Parathyroid adenoma (tissue), 2 donors: ENCODE measurements around the gene MAPRE2.

Experiments used
- H2AFZ ChIP-seq: fragments of 300-600 bp; sonication (generic); one replicate; pipeline ENCODE4 v1.7.0; 2017; ENCODE audit warnings: antibody characterized with exemption, mild to moderate bottlenecking
- H3K27ac ChIP-seq: fragments of 300-600 bp; sonication (generic); one replicate; pipeline ENCODE4 v1.7.0; 2017
- H3K27me3 ChIP-seq: fragments of 300-600 bp; sonication (generic); one replicate; pipeline ENCODE4 v1.7.0; 2017; ENCODE audit warnings: low read length; ENCODE audit not compliant: control insufficient read depth, insufficient read depth
- H3K36me3 ChIP-seq: fragments of 300-600 bp; sonication (generic); one replicate; pipeline ENCODE4 v1.7.0; 2017; ENCODE audit warnings: low read length; ENCODE audit not compliant: control insufficient read depth, insufficient read depth
- H3K4me1 ChIP-seq: fragments of 300-600 bp; sonication (generic); one replicate; pipeline ENCODE4 v1.7.0; 2017; ENCODE audit warnings: control low read depth
- H3K4me2 ChIP-seq: fragments of 300-600 bp; sonication (generic); one replicate; pipeline ENCODE4 v1.7.0; 2017; ENCODE audit warnings: low read length
- H3K4me3 ChIP-seq: fragments of 300-600 bp; sonication (generic); one replicate; pipeline ENCODE4 v1.7.0; 2017; ENCODE audit warnings: low read depth, low read length
- H3K79me2 ChIP-seq: fragments of 300-600 bp; sonication (generic); one replicate; pipeline ENCODE4 v1.7.0; 2017; ENCODE audit warnings: control low read depth
- H3K9ac ChIP-seq: fragments of 300-600 bp; sonication (generic); one replicate; pipeline ENCODE4 v1.7.0; 2017; ENCODE audit warnings: mild to moderate bottlenecking
- H3K9me3 ChIP-seq: fragments of 300-600 bp; sonication (generic); one replicate; pipeline ENCODE4 v1.7.0; 2017; ENCODE audit warnings: low read length; ENCODE audit not compliant: control insufficient read depth
- TF ChIP-seq, protein P1 (sequence below): fragments of 300-600 bp; sonication (generic); IDR thresholded peaks from one replicate; pipeline ENCODE4 v1.7.0; 2017; ENCODE audit warnings: antibody characterized with exemption, mild to moderate bottlenecking
- donor health status: primary hyperparathyroidism.

Gene MAPRE2

DNA sequence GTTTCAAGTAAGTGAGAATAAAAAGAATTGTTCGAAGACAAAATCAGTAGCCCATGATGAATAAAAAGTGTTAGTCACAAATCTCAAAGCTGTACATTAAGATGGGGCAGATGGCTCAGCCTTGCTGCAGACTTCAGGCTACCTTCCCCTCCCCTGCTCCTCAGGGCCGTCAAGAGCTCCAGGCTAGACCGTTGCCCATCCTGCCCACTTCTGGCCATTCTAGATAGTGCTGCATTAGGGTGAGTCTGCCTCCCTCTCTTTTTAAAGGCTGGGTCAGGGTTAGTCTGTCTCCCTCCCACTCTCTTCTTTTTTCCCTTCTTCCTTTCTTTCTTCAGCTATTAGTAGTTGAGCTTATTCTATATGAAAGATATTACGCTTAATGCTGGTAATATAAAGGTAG is 86.0 kb downstream of the MAPRE2 start:
- no peaks in the 10 kb centered on the region for H3K9me3 ChIP-seq
- H3K9ac ChIP-seq = no peak overlapping the region
- H3K36me3 ChIP-seq = no peaks in the 10 kb centered on the region
- TF ChIP-seq, protein P1, sequence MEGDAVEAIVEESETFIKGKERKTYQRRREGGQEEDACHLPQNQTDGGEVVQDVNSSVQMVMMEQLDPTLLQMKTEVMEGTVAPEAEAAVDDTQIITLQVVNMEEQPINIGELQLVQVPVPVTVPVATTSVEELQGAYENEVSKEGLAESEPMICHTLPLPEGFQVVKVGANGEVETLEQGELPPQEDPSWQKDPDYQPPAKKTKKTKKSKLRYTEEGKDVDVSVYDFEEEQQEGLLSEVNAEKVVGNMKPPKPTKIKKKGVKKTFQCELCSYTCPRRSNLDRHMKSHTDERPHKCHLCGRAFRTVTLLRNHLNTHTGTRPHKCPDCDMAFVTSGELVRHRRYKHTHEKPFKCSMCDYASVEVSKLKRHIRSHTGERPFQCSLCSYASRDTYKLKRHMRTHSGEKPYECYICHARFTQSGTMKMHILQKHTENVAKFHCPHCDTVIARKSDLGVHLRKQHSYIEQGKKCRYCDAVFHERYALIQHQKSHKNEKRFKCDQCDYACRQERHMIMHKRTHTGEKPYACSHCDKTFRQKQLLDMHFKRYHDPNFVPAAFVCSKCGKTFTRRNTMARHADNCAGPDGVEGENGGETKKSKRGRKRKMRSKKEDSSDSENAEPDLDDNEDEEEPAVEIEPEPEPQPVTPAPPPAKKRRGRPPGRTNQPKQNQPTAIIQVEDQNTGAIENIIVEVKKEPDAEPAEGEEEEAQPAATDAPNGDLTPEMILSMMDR = no peak
- no peak overlapping the region for H2AFZ ChIP-seq
- no peaks in the 10 kb centered on the region for H3K27me3 ChIP-seq
- no peaks in the 10 kb centered on the region for H3K79me2 ChIP-seq
- no peak overlapping the region for H3K4me3 ChIP-seq
- no peak overlapping the region for H3K4me2 ChIP-seq
- H3K27ac ChIP-seq = no peak overlapping the region
- H3K4me1 ChIP-seq = no peaks in the 10 kb centered on the region

DNA sequence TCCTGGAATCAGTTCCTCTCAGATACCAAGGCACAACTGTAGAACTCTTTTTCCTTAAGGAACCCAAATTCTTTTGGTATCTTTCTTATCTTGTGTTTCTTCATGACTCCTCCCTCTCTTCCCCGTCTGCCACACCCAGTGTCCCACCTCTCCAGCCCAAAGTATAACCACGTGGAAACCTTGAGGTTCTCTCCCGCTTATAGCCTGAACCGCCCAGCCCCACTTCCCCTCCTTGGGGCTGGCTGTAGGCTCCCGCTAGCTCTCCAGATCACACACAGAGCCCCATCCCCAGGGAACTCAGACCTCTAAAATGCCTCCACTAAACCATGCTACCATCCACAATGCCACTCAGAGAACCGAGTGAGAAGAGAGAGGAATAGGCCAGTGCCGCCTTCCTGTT is 87.5 kb downstream of the MAPRE2 start:
- Histone ChIP-seq H3K36me3 (no peaks in the 10 kb centered on the region), H3K27me3 (no peaks in the 10 kb centered on the region), H2AFZ (no peak overlapping the region), H3K9me3 (no peaks in the 10 kb centered on the region), H3K4me3 (no peak overlapping the region), H3K79me2 (no peaks in the 10 kb centered on the region), H3K4me1 (no peaks in the 10 kb centered on the region), H3K4me2 (no peak overlapping the region), H3K9ac (no peak overlapping the region), H3K27ac (no peak overlapping the region)
- TF ChIP-seq, protein P1 = no peak

DNA sequence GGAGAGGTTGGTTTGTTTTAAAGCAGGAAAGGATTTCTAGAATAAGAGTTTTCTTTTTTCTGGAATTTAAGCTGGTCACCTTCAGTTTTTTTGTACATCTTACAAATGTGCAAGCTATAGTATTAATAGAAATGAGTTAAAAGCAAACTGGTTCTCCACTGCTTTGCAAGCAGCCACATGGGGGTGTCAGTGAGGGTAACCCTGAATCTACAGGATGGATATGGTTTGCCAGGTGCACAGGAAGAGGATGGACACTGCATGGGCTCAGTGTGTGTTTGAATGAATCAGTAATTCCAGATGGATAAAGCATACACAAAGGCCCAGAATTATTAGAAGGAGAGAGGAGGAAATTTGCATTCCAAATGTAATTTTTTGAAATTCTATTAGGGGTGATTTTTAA is 89.0 kb downstream of the MAPRE2 start:
- Histone ChIP-seq H3K9ac (no peak overlapping the region), H3K4me1 (no peaks in the 10 kb centered on the region), H3K4me3 (no peak overlapping the region), H3K27ac (no peak overlapping the region), H3K36me3 (no peaks in the 10 kb centered on the region), H3K27me3 (no peaks in the 10 kb centered on the region), H3K4me2 (no peak overlapping the region), H3K9me3 (no peaks in the 10 kb centered on the region), H3K79me2 (no peaks in the 10 kb centered on the region), H2AFZ (no peak overlapping the region)
- TF ChIP-seq, protein P1 = no peak

- H2AFZ ChIP-seq = no peak overlapping the region
- no peak overlapping the region for H3K9ac ChIP-seq
- no peaks in the 10 kb centered on the region for H3K79me2 ChIP-seq
- H3K27ac ChIP-seq = no peak overlapping the region
- H3K4me3 ChIP-seq = no peak overlapping the region
- H3K4me1 ChIP-seq = no peaks in the 10 kb centered on the region
- no peaks in the 10 kb centered on the region for H3K27me3 ChIP-seq
- no peaks in the 10 kb centered on the region for H3K36me3 ChIP-seq
- TF ChIP-seq, protein P1 = no peak
- no peak overlapping the region for H3K4me2 ChIP-seq
- no peaks in the 10 kb centered on the region for H3K9me3 ChIP-seq
These were observed 90.3 kb downstream of the MAPRE2 start for GRCh38 chr18:35131387-35132020.
